B cell (primary cell): ENCODE results near the gene EXD3. TPM values are rescaled to one million over a fixed set of nuclear protein-coding genes. Genes with fewer than 3 reads are reported as not detected.

Experiments
- ATAC-seq: fragments of 200-7000 bp; cut with Tn5 transposase; one replicate; pipeline ENCODE4 v1.10.0; 2021; ENCODE audit warnings: low read depth, mild to moderate bottlenecking, moderate number of reproducible peaks, moderate library complexity
- CTCF ChIA-PET: fragments of 350-600 bp; sonication (Branson Sonifier 250); formaldehyde crosslinking; loops from one replicate; lab custom pipeline; 2021; ENCODE audit warnings: antibody characterized with exemption, inconsistent platforms; lab: Charles Lee
- POLR2A ChIA-PET: fragments of 350-600 bp; sonication (Branson Sonifier 250); formaldehyde crosslinking; loops from one replicate; lab custom pipeline; 2021; ENCODE audit warnings: antibody characterized with exemption; lab: Charles Lee
- DNase-seq: peaks from one replicate; pipeline ENCODE4 v3.0.0; 2013
- H2AFZ ChIP-seq: 2 replicates; pipeline ENCODE4 v1.6.1; 2012; ENCODE audit warnings: mild to moderate bottlenecking, low read depth, low read length; ENCODE audit not compliant: insufficient read depth, poor library complexity, severe bottlenecking
- H3K27ac ChIP-seq, 2 donors: 1 replicate in 1 of 2; 2 replicates in 1 of 2; pipeline ENCODE4 v1.5.1; 2012 to 2013; ENCODE audit warnings: low read length in 2 of 2, mild to moderate bottlenecking in 2 of 2, moderate library complexity in 1 of 2
- H3K27me3 ChIP-seq, 4 experiments: fragments of 200-600 bp in 1 of 4; sonication (generic) in 1 of 4; replicated peaks in 1 of 4; 1 replicate in 2 of 4; 2 replicates in 2 of 4; pipeline versions ENCODE4 v1.6.1 to v1.7.0; 2013 to 2016; ENCODE audit warnings: low read length in 3 of 4, mild to moderate bottlenecking in 2 of 4, mixed read lengths in 1 of 4, moderate library complexity in 1 of 4; ENCODE audit not compliant: insufficient read depth in 4 of 4, control insufficient read depth in 3 of 4; ENCODE audit errors: control extremely low read depth in 1 of 4
- H3K36me3 ChIP-seq, 2 experiments: replicated peaks in 1 of 2; 1 replicate in 1 of 2; 2 replicates in 1 of 2; pipeline versions ENCODE4 v1.6.1 to v1.7.1; 2013; ENCODE audit warnings: low read length in 1 of 2; ENCODE audit not compliant: insufficient read depth in 2 of 2, control insufficient read depth in 1 of 2; ENCODE audit errors: control extremely low read depth in 1 of 2, extremely low read depth in 1 of 2
- H3K4me1 ChIP-seq, 2 donors: fragments of 200-600 bp in 1 of 2; sonication (generic) in 1 of 2; 1 replicate in 1 of 2; 2 replicates in 1 of 2; pipeline versions ENCODE4 v1.5.1 to v1.6.1; 2013 to 2017; ENCODE audit warnings: low read length in 2 of 2; ENCODE audit not compliant: control insufficient read depth in 2 of 2, insufficient read depth in 2 of 2
- H3K4me2 ChIP-seq: replicated peaks from 2 replicates; pipeline ENCODE3; 2012; ENCODE audit warnings: mild to moderate bottlenecking, low read depth, low read length; ENCODE audit not compliant: poor library complexity, severe bottlenecking
- H3K4me3 ChIP-seq, 5 experiments: fragments of 200-600 bp in 1 of 5; sonication (generic) in 1 of 5; 1 replicate in 3 of 5; 2 replicates in 2 of 5; pipeline versions ENCODE4 v1.5.1 to v1.7.0; 2011 to 2016; ENCODE audit warnings: low read length in 4 of 5, mild to moderate bottlenecking in 4 of 5, low read depth in 2 of 5, control low read depth in 1 of 5, moderate library complexity in 1 of 5; ENCODE audit not compliant: insufficient read depth in 1 of 5; ENCODE audit errors: control extremely low read depth in 1 of 5, extremely low read depth in 1 of 5
- H3K79me2 ChIP-seq: fragments of 200-600 bp; sonication (generic); one replicate; pipeline ENCODE4 v1.6.0; 2016; ENCODE audit warnings: low read length; ENCODE audit not compliant: control insufficient read depth, insufficient read depth
- H3K9ac ChIP-seq: fragments of 200-600 bp; sonication (generic); 2 replicates; pipeline ENCODE4 v1.6.1; 2017; ENCODE audit warnings: mild to moderate bottlenecking, low read length, moderate library complexity
- H3K9me3 ChIP-seq, 3 donors: one replicate each; pipeline versions ENCODE4 v1.6.1 to v1.7.1; 2013; ENCODE audit warnings: low read length in 2 of 3; ENCODE audit not compliant: control insufficient read depth in 2 of 3, insufficient read depth in 1 of 3; ENCODE audit errors: control extremely low read depth in 1 of 3
- H4K20me1 ChIP-seq: 2 replicates; pipeline ENCODE4 v1.6.0; 2012; ENCODE audit warnings: mild to moderate bottlenecking, low read length; ENCODE audit not compliant: insufficient read depth, control insufficient read depth, poor library complexity, severe bottlenecking
- H3K27ac Mint-ChIP-seq: one replicate; pipeline ENCODE4 v1.8.0; 2021; ENCODE audit warnings: mixed read lengths
- H3K27me3 Mint-ChIP-seq: one replicate; pipeline ENCODE4 v1.8.0; 2021; ENCODE audit warnings: mixed read lengths
- H3K4me1 Mint-ChIP-seq: one replicate; pipeline ENCODE4 v1.8.0; 2021; ENCODE audit warnings: mixed read lengths
- H3K4me3 Mint-ChIP-seq: one replicate; pipeline ENCODE4 v1.8.0; 2021; ENCODE audit warnings: mixed read lengths
- H3K9me3 Mint-ChIP-seq: one replicate; pipeline ENCODE4 v1.8.0; 2022; ENCODE audit warnings: mixed read lengths; ENCODE audit not compliant: insufficient read depth
- EZH2 ChIP-seq: IDR thresholded peaks from 2 replicates; pipeline ENCODE4 v1.6.1; 2012; ENCODE audit warnings: borderline replicate concordance, low read depth, mild to moderate bottlenecking, moderate library complexity, low read length; ENCODE audit not compliant: insufficient read depth, poor library complexity, severe bottlenecking
- WGBS: methylation state at CpG from one replicate; pipeline ENCODE4 v1.1.5; 2013; ENCODE audit warnings: missing lambda C conversion rate; ENCODE audit not compliant: insufficient coverage; 5-methylcytosine and 5-hydroxymethylcytosine counted together
- intact Hi-C: fragments of 100-400 bp; cut with micrococcal nuclease; formaldehyde crosslinking; loops from one replicate; pipeline ENCODE4 v1.10.0; 2022
- polyA plus RNA-seq: library from polyadenylated mRNA; depleted of rRNA; stranded (reverse); fragments of >200 nt; gene quantifications from 2 replicates; pipeline ENCODE4 v1.2.3, GENCODE V29; 2012
- total RNA-seq, 2 donors: library from RNA; stranded (reverse); fragments of 120-200 nt in 1 of 2; gene quantifications; 1 replicate in 1 of 2; 2 replicates in 1 of 2; pipeline versions ENCODE4 v1.2.3 to v1.2.4, GENCODE V29; 2013 to 2022
- TF ChIP-seq, protein P1 (sequence below): fragments of 200-600 bp; IDR thresholded peaks from one replicate; pipeline ENCODE4 v1.8.0; 2022; ENCODE audit warnings: antibody characterized with exemption, mild to moderate bottlenecking

EXD3 gene
- total and polyA plus RNA-seq, 2 donors (not counting 1 experiment from before 2014, with no cell fraction given) = 22.5 to 23.7 TPM

DNA sequence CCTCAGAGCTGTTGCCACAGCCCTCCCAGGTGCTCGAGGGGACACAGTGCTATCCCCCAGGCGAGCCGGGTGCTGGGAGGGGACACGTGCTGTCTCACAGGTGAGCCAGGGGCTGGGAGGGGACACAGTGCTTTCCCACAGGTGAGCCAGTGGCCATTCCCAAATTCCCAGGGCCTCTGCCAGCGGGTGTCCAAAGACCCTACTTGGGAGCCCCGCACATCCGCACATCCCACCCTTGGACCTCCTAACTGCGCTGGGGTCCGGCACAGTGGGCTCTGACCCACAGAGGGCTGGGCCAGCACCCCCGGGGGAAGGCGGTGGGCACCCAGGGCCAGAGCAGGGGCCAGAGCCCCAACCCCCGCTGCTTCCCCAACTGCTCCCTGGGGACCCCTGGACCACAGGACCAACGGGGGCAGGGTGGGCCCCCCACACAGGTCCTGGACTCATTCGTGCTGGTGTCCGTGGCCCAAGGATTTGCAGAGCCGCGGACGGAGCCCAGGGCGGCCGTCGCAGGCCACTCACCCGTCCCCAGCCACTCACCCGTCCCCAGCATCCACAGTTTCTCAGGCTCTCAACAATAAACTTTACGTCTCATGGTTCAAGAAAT lies 17.9 kb downstream of the EXD3 start:
- H3K4me3 Mint-ChIP-seq = no peak overlapping the region
- no peaks in the 10 kb centered on the region for H3K36me3 ChIP-seq
- peaks cover 9 to 19% of the 10 kb centered on the region in 2 donors for H3K4me1 ChIP-seq
- ATAC-seq (no peak), DNase-seq (no peak)
- ChIA-PET CTCF (interaction anchor here (1.0 kb wide), 1 partner anchor 41 kb away, joined by 3 read pairs; no protein-coding TSS in a partner anchor), POLR2A (no interaction called here)
- H3K4me3 ChIP-seq = no peak overlapping the region
- peaks cover 22% of the 10 kb centered on the region for H3K79me2 ChIP-seq
- WGBS = 91% methylated on average over 23 of the region's 24 CpGs
- TF ChIP-seq, protein P1, sequence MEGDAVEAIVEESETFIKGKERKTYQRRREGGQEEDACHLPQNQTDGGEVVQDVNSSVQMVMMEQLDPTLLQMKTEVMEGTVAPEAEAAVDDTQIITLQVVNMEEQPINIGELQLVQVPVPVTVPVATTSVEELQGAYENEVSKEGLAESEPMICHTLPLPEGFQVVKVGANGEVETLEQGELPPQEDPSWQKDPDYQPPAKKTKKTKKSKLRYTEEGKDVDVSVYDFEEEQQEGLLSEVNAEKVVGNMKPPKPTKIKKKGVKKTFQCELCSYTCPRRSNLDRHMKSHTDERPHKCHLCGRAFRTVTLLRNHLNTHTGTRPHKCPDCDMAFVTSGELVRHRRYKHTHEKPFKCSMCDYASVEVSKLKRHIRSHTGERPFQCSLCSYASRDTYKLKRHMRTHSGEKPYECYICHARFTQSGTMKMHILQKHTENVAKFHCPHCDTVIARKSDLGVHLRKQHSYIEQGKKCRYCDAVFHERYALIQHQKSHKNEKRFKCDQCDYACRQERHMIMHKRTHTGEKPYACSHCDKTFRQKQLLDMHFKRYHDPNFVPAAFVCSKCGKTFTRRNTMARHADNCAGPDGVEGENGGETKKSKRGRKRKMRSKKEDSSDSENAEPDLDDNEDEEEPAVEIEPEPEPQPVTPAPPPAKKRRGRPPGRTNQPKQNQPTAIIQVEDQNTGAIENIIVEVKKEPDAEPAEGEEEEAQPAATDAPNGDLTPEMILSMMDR = no peak
- no peak for TF ChIP-seq EZH2
- no peak overlapping the region for H3K27ac Mint-ChIP-seq
- no peak overlapping the region for H3K27ac ChIP-seq
- peaks cover 16% of the 10 kb centered on the region for H3K4me1 Mint-ChIP-seq
- H3K4me2 ChIP-seq = no peak overlapping the region
- H3K9me3 ChIP-seq = peaks cover 0 to 18% (median 4%) of the 10 kb centered on the region in 3 donors
- intact Hi-C loops = no loop called here
- peaks cover 28% of the 10 kb centered on the region for H4K20me1 ChIP-seq
- no peak overlapping the region for H2AFZ ChIP-seq
- H3K27me3 ChIP-seq = peaks cover 0 to 21% (median 4%) of the 10 kb centered on the region in 4 experiments
- no peak overlapping the region for H3K9ac ChIP-seq
- H3K27me3 Mint-ChIP-seq = no peaks in the 10 kb centered on the region
- H3K9me3 Mint-ChIP-seq = no peaks in the 10 kb centered on the region

DNA sequence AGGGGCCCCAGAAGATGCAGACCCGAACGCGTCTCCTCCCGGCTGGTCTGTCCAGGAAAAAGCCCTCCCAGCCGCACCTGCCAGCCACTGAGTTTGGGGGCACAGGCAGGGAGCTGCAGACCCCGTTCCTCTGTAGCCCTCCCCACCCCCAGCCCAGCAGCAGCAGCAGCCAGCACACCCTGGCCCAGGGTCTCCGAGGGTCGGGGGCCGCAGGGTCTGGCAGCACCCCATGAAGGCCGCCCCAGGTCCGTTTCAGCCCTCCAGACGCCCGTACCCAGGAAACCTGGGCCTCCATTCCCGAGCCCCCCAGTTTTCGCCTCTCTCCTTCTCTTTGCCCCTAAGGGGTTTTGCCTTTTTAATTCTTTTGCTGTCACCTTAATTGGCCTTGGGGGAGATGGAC lies 19.7 kb downstream of the EXD3 start:
- no peak overlapping the region for H3K4me3 Mint-ChIP-seq
- ATAC-seq (no peak), DNase-seq (no peak)

More for the DNA sequence above, 19.7 kb downstream of the EXD3 start:
- Histone ChIP-seq H3K79me2 (peaks cover 22% of the 10 kb centered on the region), H3K4me3 (no peak overlapping the region), H2AFZ (no peak overlapping the region), H3K4me1 (peaks cover 17 to 28% of the 10 kb centered on the region in 2 donors), H3K27me3 (peaks cover 0 to 13% (median 2%) of the 10 kb centered on the region in 4 experiments), H3K9me3 (peaks cover 0 to 29% (median 4%) of the 10 kb centered on the region in 3 donors), H3K4me2 (no peak overlapping the region), H4K20me1 (peaks cover 28% of the 10 kb centered on the region), H3K27ac (no peak overlapping the region), H3K9ac (no peak overlapping the region), H3K36me3 (no peaks in the 10 kb centered on the region)
- Mint-ChIP-seq H3K27me3 (no peaks in the 10 kb centered on the region), H3K9me3 (no peaks in the 10 kb centered on the region), H3K4me1 (peaks cover 24% of the 10 kb centered on the region), H3K27ac (no peak overlapping the region)
- ChIA-PET CTCF (no interaction called here), POLR2A (no interaction called here)
- intact Hi-C loops = no loop called here
- 100% methylated on average over 10 of the region's 15 CpGs for WGBS
- no peak for TF ChIP-seq EZH2
- TF ChIP-seq, protein P1 = no peak
